Kidney (tissue), 22 donors: ENCODE results near the gene IREB2. TPM values are rescaled to one million over a fixed set of nuclear protein-coding genes. Genes with fewer than 3 reads are reported as not detected.

Experiments used
- DNase-seq, 5 donors: peaks; one replicate each; pipeline ENCODE4 v3.0.0-alpha.2; 2013 to 2020
- FAIRE-seq: peaks from 2 replicates; lab custom pipeline; 2012; peaks lifted over from hg19 to GRCh38; lab: Jason Lieb, UNC
- H3K27ac ChIP-seq, 2 donors: one replicate each; pipeline ENCODE4 v1.7.0; 2013; ENCODE audit warnings: low read depth in 2 of 2, low read length in 2 of 2, inconsistent platforms in 1 of 2
- H3K27me3 ChIP-seq: one replicate; pipeline ENCODE4 v1.7.1; 2013; ENCODE audit warnings: low read length, inconsistent platforms; ENCODE audit not compliant: control insufficient read depth, insufficient read depth
- H3K36me3 ChIP-seq, 3 donors: one replicate each; pipeline versions ENCODE4 v1.7.0 to v1.7.1; 2013; ENCODE audit warnings: low read length in 3 of 3, control low read depth in 1 of 3, inconsistent platforms in 1 of 3; ENCODE audit not compliant: insufficient read depth in 3 of 3, control insufficient read depth in 2 of 3
- H3K4me1 ChIP-seq, 3 donors: one replicate each; pipeline versions ENCODE4 v1.7.0 to v1.7.1; 2013; ENCODE audit warnings: low read length in 3 of 3, inconsistent platforms in 1 of 3, low read depth in 1 of 3; ENCODE audit not compliant: control insufficient read depth in 2 of 3, insufficient read depth in 2 of 3
- H3K4me3 ChIP-seq, 3 donors: one replicate each; pipeline versions ENCODE4 v1.7.0 to v1.8.1; 2013; ENCODE audit warnings: low read length in 3 of 3, control low read depth in 1 of 3, inconsistent platforms in 1 of 3
- H3K9ac ChIP-seq, 3 donors: one replicate each; pipeline versions ENCODE4 v1.7.0 to v1.7.1; 2013; ENCODE audit warnings: low read length in 3 of 3, control low read depth in 1 of 3, inconsistent platforms in 1 of 3
- H3K9me3 ChIP-seq, 3 donors: one replicate each; pipeline versions ENCODE4 v1.7.0 to v1.7.1; 2013; ENCODE audit warnings: low read length in 3 of 3, control low read depth in 1 of 3, inconsistent platforms in 1 of 3; ENCODE audit not compliant: control insufficient read depth in 2 of 3, insufficient read depth in 1 of 3
- intact Hi-C: fragments of 100-400 bp; cut with DNase I; formaldehyde crosslinking; loops from one replicate; pipeline ENCODE4 v1.11.1; 2022
- long read RNA-seq, 10 donors: library from polyadenylated mRNA in 1 of 10; unstranded in 1 of 10; transcript quantifications; one replicate each; pipeline ENCODE4 v2.0.0 and lab custom pipeline, GENCODE V29; 2021 to 2026
- polyA plus RNA-seq: library from polyadenylated mRNA; stranded (reverse); fragments of 350-450 nt; fragmentation: Illumina TruSeq; extraction: RNeasy Lipid Tissue Mini Kit (QIAGEN cat#74804); gene quantifications from one replicate; pipeline ENCODE4 v1.2.3, GENCODE V29; 2014; ENCODE audit warnings: low read depth, low replicate concordance; ENCODE audit not compliant: insufficient read depth
- total RNA-seq: library from RNA; stranded (reverse); fragmentation: NEBNext Ultra II Directional; extraction: Animal tissue kit (Norgen Biotek cat#: 25700); gene quantifications from one replicate; pipeline ENCODE4 v1.2.1, GENCODE V29; 2021
- TF ChIP-seq, protein P1 (sequence below): IDR thresholded peaks from 3 replicates; pipeline ENCODE4 v1.5.1; 2012; ENCODE audit warnings: mild to moderate bottlenecking, moderate library complexity, borderline replicate concordance; ENCODE audit not compliant: insufficient read depth; ENCODE audit errors: extremely low read depth
- donor health status: control.
- donor health status: control.
- donor health status: control.
- donor health status: control.
- donor health status: control.
- donor health status: DM: yes; HTN: yes; CAD: no.
- donor health status: Normal renal cell carcinoma (clear cell type).

Gene IREB2, protein sequence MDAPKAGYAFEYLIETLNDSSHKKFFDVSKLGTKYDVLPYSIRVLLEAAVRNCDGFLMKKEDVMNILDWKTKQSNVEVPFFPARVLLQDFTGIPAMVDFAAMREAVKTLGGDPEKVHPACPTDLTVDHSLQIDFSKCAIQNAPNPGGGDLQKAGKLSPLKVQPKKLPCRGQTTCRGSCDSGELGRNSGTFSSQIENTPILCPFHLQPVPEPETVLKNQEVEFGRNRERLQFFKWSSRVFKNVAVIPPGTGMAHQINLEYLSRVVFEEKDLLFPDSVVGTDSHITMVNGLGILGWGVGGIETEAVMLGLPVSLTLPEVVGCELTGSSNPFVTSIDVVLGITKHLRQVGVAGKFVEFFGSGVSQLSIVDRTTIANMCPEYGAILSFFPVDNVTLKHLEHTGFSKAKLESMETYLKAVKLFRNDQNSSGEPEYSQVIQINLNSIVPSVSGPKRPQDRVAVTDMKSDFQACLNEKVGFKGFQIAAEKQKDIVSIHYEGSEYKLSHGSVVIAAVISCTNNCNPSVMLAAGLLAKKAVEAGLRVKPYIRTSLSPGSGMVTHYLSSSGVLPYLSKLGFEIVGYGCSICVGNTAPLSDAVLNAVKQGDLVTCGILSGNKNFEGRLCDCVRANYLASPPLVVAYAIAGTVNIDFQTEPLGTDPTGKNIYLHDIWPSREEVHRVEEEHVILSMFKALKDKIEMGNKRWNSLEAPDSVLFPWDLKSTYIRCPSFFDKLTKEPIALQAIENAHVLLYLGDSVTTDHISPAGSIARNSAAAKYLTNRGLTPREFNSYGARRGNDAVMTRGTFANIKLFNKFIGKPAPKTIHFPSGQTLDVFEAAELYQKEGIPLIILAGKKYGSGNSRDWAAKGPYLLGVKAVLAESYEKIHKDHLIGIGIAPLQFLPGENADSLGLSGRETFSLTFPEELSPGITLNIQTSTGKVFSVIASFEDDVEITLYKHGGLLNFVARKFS
- total RNA-seq (48.7 TPM), polyA plus RNA-seq (8.3 TPM)
- long read RNA-seq, donor 1, full-length matches to known transcripts: 6 of 6 reads
- long read RNA-seq, donor 1, partial matches to known transcripts: 0 of 6 reads
- long read RNA-seq, donor 1, other reads (novel, unspliced or antisense): 0 of 6 reads
- long read RNA-seq, donor 2, full-length matches to known transcripts: 2 of 2 reads
- long read RNA-seq, donor 2, partial matches to known transcripts: 0 of 2 reads
- long read RNA-seq, donor 2, other reads (novel, unspliced or antisense): 0 of 2 reads
- long read RNA-seq, donor 3, full-length matches to known transcripts: 6 of 62 reads
- long read RNA-seq, donor 3, partial matches to known transcripts: 56 of 62 reads
- long read RNA-seq, donor 3, other reads (novel, unspliced or antisense): 0 of 62 reads
- long read RNA-seq, donor 4, full-length matches to known transcripts: 4 of 4 reads
- long read RNA-seq, donor 4, partial matches to known transcripts: 0 of 4 reads
- long read RNA-seq, donor 4, other reads (novel, unspliced or antisense): 0 of 4 reads
- long read RNA-seq, donor 5: 0 reads
- long read RNA-seq, donor 6, full-length matches to known transcripts: 3 of 3 reads
- long read RNA-seq, donor 6, partial matches to known transcripts: 0 of 3 reads
- long read RNA-seq, donor 6, other reads (novel, unspliced or antisense): 0 of 3 reads
- long read RNA-seq, donor 7, full-length matches to known transcripts: 3 of 16 reads
- long read RNA-seq, donor 7, partial matches to known transcripts: 0 of 16 reads
- long read RNA-seq, donor 7, other reads (novel, unspliced or antisense): 13 of 16 reads
- long read RNA-seq, donor 8, full-length matches to known transcripts: 4 of 4 reads
- long read RNA-seq, donor 8, partial matches to known transcripts: 0 of 4 reads
- long read RNA-seq, donor 8, other reads (novel, unspliced or antisense): 0 of 4 reads
- long read RNA-seq, donor 9, full-length matches to known transcripts: 3 of 3 reads
- long read RNA-seq, donor 9, partial matches to known transcripts: 0 of 3 reads
- long read RNA-seq, donor 9, other reads (novel, unspliced or antisense): 0 of 3 reads
- long read RNA-seq, donor 10, full-length matches to known transcripts: 1 of 1 reads
- long read RNA-seq, donor 10, partial matches to known transcripts: 0 of 1 reads
- long read RNA-seq, donor 10, other reads (novel, unspliced or antisense): 0 of 1 reads

GRCh38 chr15:78437762-78438618 is at the start of gene IREB2:
TSS of gene IREB2 (plus strand) at chr15:78438216. CDS start at chr15:78438338, 122 bp downstream.
- Histone ChIP-seq H3K9ac (peak within 1 kb of the TSS; percentile 84 to 94 (median 94)), H3K27me3 (no peaks in the 10 kb centered on the region), H3K4me3 (peak within 1 kb of the TSS; percentile 91 to 99 (median 97)), H3K9me3 (no peaks in the 10 kb centered on the region), H3K36me3 (peaks cover 4 to 14% (median 5%) of the 10 kb centered on the region in 3 donors), H3K4me1 (peaks cover 5 to 12% (median 6%) of the 10 kb centered on the region in 3 donors), H3K27ac (peak within 1 kb of the TSS; percentile 91 to 92)
- DNase-seq (peak; percentile 99 to 100 (median 99)), FAIRE-seq (peak; percentile 91)
- TF ChIP-seq, protein P1, sequence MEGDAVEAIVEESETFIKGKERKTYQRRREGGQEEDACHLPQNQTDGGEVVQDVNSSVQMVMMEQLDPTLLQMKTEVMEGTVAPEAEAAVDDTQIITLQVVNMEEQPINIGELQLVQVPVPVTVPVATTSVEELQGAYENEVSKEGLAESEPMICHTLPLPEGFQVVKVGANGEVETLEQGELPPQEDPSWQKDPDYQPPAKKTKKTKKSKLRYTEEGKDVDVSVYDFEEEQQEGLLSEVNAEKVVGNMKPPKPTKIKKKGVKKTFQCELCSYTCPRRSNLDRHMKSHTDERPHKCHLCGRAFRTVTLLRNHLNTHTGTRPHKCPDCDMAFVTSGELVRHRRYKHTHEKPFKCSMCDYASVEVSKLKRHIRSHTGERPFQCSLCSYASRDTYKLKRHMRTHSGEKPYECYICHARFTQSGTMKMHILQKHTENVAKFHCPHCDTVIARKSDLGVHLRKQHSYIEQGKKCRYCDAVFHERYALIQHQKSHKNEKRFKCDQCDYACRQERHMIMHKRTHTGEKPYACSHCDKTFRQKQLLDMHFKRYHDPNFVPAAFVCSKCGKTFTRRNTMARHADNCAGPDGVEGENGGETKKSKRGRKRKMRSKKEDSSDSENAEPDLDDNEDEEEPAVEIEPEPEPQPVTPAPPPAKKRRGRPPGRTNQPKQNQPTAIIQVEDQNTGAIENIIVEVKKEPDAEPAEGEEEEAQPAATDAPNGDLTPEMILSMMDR: no peak
- intact Hi-C loops: no loop called here

DNA sequence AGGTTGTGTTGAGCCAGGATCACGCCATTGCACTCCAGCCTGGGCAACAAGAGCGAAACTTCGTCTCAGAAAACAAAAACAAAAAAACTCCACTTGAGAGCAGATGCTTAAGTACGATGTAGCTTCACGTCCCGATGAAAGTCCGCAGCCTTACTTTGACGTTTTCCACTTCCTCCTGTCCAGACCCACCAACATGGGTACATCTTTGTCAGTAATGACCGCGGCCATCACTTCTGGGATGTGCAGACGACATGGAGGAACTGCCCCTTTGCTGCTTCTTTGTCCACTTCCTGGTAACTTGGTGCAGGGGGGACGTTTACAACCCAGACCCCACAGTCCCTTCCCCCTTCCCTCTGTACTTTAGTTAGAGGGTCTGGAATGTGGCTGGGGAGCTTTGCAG is 49.2 kb upstream of the IREB2 start:
- FAIRE-seq: no peak
- intact Hi-C loops: no loop called here
- TF ChIP-seq, protein P1: no peak
- Histone ChIP-seq H3K27ac (no peak overlapping the region), H3K36me3 (no peaks in the 10 kb centered on the region), H3K4me1 (no peaks in the 10 kb centered on the region), H3K9ac (no peak overlapping the region), H3K9me3 (no peaks in the 10 kb centered on the region), H3K4me3 (no peak overlapping the region), H3K27me3 (no peaks in the 10 kb centered on the region)
- DNase-seq: no peak
